Mononuclear cell (primary cell): ENCODE data around the gene ASB15. TPM values are rescaled to one million over a fixed set of nuclear protein-coding genes. Genes with fewer than 3 reads are reported as not detected.

Source experiments
- H3K27me3 ChIP-seq: 2 replicates; pipeline ENCODE4 v1.6.0; 2011; ENCODE audit warnings: low read length, control low read depth; ENCODE audit not compliant: insufficient read depth
- H3K4me1 ChIP-seq: 2 replicates; pipeline ENCODE4 v1.5.1; 2011; ENCODE audit warnings: mild to moderate bottlenecking, low read length, control low read depth; ENCODE audit not compliant: insufficient read depth
- H3K4me3 ChIP-seq: 2 replicates; pipeline ENCODE4 v1.5.1; 2011; ENCODE audit warnings: mild to moderate bottlenecking, low read length, moderate library complexity
- H3K9me3 ChIP-seq: 2 replicates; pipeline ENCODE4 v1.5.1; 2011; ENCODE audit warnings: low read depth, mild to moderate bottlenecking, control low read depth, low read length
- total RNA-seq: library from RNA; depleted of rRNA; stranded (reverse); fragments of >200 nt; gene quantifications from one replicate; pipeline ENCODE4 v1.2.3, GENCODE V29; 2012

Gene ASB15
- total RNA-seq, 1 donor = not detected

DNA sequence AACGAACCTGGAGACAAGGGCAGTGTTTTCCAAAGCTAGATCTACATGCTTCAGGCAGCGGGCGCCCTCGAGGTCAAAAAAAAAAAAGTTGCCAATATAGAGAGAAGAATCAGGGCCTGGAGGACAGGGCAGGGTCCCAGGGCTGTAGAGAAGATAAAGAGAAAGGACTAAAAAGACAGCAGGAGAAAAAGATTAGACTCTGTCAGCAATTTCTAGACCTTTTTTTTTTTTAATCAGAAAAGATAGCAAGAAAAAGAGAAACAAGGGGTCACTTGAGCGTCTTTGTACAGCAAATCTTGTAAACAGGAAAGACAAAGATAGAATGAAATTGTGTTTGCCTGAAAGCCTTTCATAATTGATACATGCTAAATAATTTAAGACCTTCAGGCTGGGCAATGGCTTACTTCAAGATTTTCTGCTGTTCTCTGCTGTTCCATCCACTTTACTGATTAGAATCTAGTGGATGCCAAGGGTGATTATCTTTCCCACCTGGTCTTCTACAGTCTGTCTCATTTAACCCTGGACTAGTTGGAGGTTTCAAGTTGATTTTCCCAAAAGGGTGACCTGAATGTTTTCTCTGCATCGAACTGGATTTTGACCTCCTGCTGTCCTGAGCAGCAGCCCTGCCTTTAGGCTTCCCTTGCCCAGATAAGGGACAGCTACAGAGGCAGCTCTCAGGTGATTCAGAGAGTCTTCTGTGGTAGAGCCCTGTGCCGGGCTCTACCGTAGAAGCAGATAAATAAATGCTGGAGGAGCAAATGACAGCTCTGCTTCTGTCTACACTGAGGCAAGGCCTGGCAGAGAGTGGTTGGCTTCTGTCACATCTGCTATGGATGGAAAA lies 59.1 kb downstream of the ASB15 start:
- Histone ChIP-seq H3K27me3 (peaks cover 9% of the 10 kb centered on the region), H3K9me3 (no peaks in the 10 kb centered on the region), H3K4me1 (no peaks in the 10 kb centered on the region), H3K4me3 (no peak overlapping the region)

DNA sequence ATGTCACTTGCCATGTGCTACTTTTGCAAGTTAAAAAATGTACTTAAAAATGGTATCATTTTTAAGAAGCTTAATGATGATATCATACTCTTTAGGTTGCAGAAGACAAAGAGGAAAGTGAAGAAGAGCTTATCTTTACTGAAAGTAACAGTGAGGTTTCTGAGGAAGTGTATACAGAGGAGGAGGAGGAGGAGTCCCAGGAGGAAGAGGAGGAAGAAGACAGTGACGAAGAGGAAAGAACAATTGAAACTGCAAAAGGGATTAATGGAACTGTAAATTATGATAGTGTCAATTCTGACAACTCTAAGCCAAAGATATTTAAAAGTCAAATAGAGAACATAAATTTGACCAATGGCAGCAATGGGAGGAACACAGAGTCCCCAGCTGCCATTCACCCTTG lies 60.1 kb downstream of the ASB15 start:
- Histone ChIP-seq H3K4me3 (no peak overlapping the region), H3K9me3 (no peaks in the 10 kb centered on the region), H3K27me3 (peaks cover 9% of the 10 kb centered on the region), H3K4me1 (no peaks in the 10 kb centered on the region)

DNA sequence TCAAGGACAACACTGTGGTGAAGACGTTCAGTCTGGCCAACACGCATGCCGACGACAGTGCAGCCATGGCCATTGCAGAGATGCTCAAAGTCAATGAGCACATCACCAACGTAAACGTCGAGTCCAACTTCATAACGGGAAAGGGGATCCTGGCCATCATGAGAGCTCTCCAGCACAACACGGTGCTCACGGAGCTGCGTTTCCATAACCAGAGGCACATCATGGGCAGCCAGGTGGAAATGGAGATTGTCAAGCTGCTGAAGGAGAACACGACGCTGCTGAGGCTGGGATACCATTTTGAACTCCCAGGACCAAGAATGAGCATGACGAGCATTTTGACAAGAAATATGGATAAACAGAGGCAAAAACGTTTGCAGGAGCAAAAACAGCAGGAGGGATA lies 60.7 kb downstream of the ASB15 start:
- Histone ChIP-seq H3K4me3 (no peak overlapping the region), H3K4me1 (no peaks in the 10 kb centered on the region), H3K9me3 (no peaks in the 10 kb centered on the region), H3K27me3 (peaks cover 9% of the 10 kb centered on the region)

DNA sequence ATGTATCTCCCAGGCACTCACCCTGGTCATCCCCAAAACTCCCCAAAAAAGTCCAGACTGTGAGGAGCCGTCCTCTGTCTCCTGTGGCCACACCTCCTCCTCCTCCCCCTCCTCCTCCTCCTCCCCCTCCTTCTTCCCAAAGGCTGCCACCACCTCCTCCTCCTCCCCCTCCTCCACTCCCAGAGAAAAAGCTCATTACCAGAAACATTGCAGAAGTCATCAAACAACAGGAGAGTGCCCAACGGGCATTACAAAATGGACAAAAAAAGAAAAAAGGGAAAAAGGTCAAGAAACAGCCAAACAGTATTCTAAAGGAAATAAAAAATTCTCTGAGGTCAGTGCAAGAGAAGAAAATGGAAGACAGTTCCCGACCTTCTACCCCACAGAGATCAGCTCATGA lies 61.1 kb downstream of the ASB15 start:
- no peaks in the 10 kb centered on the region for H3K9me3 ChIP-seq
- no peaks in the 10 kb centered on the region for H3K4me1 ChIP-seq
- peaks cover 9% of the 10 kb centered on the region for H3K27me3 ChIP-seq
- H3K4me3 ChIP-seq = no peak overlapping the region

GRCh38 chr7:123663200-123663599 lies 61.6 kb downstream of the ASB15 start:
- Histone ChIP-seq H3K27me3 (peaks cover 9% of the 10 kb centered on the region), H3K9me3 (no peaks in the 10 kb centered on the region), H3K4me1 (no peaks in the 10 kb centered on the region), H3K4me3 (no peak overlapping the region)

DNA sequence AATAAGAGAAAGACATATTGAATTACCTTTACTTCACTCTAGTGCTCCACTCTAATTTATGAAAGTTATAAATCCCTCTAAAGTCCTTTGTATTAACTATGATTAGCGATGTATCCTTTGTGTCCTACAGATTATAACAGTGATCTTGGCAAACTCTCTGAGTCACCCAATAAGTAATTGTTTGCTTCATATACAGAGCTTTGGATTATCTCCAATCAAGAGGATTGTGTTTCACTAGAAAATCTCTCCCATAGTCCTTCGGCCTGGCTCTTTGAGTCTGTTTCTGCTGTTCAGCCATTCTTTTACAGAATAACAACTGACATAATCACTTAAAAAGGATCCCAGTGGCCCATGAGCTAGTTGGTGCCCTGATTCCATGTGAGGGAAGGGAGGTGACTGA lies 63.5 kb downstream of the ASB15 start:
- Histone ChIP-seq H3K9me3 (no peaks in the 10 kb centered on the region), H3K4me1 (no peaks in the 10 kb centered on the region), H3K27me3 (peaks cover 9% of the 10 kb centered on the region), H3K4me3 (no peak overlapping the region)

DNA sequence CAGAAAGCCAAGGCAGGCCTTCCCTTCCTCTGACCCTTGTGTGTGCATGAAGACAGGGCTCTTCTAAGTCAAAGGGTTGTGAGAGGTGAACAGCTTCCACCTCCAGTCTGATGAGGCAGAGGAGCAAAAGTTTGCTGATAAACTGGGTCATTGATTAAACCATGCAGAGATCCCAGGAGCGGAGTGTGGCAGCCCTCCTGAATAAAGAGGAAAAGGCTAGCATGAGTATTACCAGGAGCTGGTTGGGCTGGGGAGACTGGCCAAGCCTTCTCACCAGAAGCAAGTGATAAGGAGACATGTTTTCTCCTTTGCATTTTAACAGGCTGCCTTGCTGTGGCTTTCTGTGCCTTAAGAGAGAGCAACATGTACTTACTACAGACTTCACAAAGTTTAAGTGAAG lies 64.3 kb downstream of the ASB15 start:
- Histone ChIP-seq H3K4me1 (no peaks in the 10 kb centered on the region), H3K4me3 (no peak overlapping the region), H3K27me3 (peaks cover 9% of the 10 kb centered on the region), H3K9me3 (no peaks in the 10 kb centered on the region)

DNA sequence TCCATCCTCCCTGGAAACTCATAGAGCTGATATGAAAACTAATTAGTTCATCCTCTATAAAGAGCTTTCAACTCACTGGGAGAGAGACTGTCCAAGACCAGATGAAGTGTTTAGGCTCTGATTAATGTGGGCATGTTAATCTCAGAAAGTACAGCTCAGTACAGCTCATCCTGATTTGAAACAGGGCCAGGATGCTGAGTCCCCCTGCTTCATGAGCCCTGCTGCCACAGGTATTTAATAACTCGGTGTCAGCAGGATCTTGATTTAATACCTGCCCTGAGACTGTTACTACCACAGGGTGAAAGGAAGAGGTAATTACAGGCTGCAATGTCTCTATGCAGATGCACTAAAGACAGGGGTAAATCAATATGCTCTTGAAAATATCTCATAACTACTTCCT lies 64.9 kb downstream of the ASB15 start:
- Histone ChIP-seq H3K9me3 (no peaks in the 10 kb centered on the region), H3K27me3 (peaks cover 9% of the 10 kb centered on the region), H3K4me1 (no peaks in the 10 kb centered on the region), H3K4me3 (no peak overlapping the region)

GRCh38 chr7:123669485-123669884 lies 67.9 kb downstream of the ASB15 start:
- H3K4me3 ChIP-seq = no peak overlapping the region
- no peaks in the 10 kb centered on the region for H3K9me3 ChIP-seq
- H3K4me1 ChIP-seq = no peaks in the 10 kb centered on the region
- H3K27me3 ChIP-seq = peaks cover 5% of the 10 kb centered on the region

DNA sequence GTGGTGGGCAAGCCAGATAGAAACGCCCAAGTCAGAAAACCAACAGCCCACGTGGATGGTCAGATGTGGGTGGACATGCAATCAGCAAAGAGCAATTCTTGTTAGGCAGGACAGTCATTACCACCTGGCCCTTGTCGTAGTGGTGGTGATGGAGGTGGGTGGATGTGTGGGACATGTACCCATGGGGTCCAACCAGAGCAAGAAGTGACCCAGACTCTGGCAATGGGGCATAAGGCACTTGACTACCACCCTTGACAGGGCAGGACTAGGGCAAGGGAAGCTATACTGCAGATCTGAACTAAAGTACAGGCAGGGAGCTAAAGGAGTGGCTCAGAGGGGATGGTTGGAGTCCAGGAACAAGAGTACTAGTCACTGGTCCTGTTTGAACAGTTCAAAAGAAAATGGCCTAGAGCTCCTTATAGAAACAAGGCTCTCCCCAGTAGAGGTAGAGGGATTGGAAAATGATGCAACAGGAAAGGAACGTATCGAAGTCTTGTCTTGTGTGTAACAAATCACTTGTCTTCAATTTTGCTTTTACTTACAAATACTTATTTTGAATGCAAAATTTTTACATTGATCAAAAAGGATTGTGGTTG lies 71.6 kb downstream of the ASB15 start:
- Histone ChIP-seq H3K4me1 (no peaks in the 10 kb centered on the region), H3K27me3 (no peaks in the 10 kb centered on the region), H3K9me3 (no peaks in the 10 kb centered on the region), H3K4me3 (no peak overlapping the region)

GRCh38 chr7:123673752-123674398 lies 72.3 kb downstream of the ASB15 start:
- H3K27me3 ChIP-seq = no peaks in the 10 kb centered on the region
- no peaks in the 10 kb centered on the region for H3K4me1 ChIP-seq
- H3K4me3 ChIP-seq = no peak overlapping the region
- no peaks in the 10 kb centered on the region for H3K9me3 ChIP-seq

DNA sequence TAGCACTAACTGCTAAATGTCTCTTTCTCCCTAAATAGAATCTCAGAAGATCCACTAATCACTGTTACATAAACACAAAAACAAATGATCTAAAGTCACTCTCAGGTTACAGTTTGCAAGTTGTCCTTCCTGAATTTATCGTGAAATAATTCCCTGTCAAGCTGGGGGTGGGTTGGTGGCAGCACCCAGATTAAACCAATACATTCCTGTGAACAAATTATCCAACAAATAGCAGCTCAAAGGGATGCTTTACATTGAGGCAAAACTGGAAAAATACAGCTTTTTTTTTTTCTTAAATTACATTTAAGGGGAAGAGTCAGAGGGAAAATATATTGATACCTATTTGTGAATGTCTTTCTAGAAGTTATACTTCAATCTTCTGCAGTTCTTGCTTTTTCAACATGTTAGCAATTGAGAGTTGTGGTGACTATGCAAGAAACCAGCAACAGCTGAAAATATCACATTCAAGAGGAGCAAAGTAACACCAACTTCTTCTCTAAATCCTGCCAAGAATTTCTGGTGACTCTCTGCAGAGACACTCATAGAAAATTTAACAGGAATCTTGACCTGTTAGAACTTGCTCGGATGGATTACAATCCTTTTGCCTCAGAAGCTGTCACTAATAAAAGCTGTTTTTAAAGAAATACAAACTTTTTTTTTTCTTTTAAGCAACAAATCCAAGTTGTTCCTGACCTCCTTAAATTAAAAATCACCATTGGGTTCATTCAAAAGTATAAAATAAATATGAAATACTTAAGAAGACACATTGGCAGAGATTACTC lies 73.0 kb downstream of the ASB15 start:
- Histone ChIP-seq H3K4me3 (no peak overlapping the region), H3K27me3 (no peaks in the 10 kb centered on the region), H3K4me1 (no peaks in the 10 kb centered on the region), H3K9me3 (no peaks in the 10 kb centered on the region)

DNA sequence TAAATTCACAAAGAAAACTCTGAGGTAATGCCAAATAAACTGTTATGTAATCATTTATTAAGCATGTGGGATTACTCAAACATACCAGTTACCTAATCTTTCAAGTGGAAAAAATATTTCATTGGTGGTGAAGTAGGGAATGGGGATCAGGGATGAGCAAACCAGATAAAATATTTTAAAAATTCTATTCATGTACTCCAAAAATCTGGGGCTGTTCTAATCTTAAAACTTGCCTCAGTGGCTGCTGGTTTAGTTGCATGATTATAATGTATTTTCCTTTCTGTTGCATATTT lies 73.5 kb downstream of the ASB15 start:
- Histone ChIP-seq H3K4me3 (no peak overlapping the region), H3K9me3 (no peaks in the 10 kb centered on the region)

GRCh38 chr7:123677061-123677715 lies 75.6 kb downstream of the ASB15 start:
- no peaks in the 10 kb centered on the region for H3K9me3 ChIP-seq
- H3K4me1 ChIP-seq = no peaks in the 10 kb centered on the region
- no peaks in the 10 kb centered on the region for H3K27me3 ChIP-seq
- H3K4me3 ChIP-seq = no peak overlapping the region

More for the DNA sequence above, 73.5 kb downstream of the ASB15 start:
- no peaks in the 10 kb centered on the region for H3K4me1 ChIP-seq
- no peaks in the 10 kb centered on the region for H3K27me3 ChIP-seq

DNA sequence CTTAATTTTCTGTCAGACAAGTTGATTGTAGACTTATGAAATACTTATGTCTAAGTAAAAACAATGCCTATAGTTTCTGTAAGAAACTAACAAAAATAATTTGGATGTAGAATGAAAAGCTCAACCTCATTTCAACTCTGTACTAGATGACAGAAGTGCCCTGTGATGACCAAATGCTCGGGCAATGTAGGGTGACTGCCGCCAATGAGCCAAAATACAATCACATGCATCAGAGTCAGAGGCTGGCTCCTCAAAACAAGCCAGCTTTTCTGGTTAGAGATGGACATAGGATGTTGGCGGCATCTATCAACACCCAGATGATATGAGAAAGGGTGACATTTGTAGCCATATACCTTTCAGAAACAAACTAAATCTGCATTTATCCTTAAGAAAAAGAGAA lies 78.0 kb downstream of the ASB15 start:
- Histone ChIP-seq H3K4me3 (no peak overlapping the region), H3K4me1 (no peaks in the 10 kb centered on the region), H3K9me3 (no peaks in the 10 kb centered on the region), H3K27me3 (no peaks in the 10 kb centered on the region)
